Muscle layer of duodenum (tissue), 2 donors: ENCODE results near the gene SEC22B.
"Not testable (repeated sequence)": the region's sequence is repeated elsewhere in the genome, so short reads cannot be mapped to it uniquely, and the experiment has no call there.

Source experiments
- H3K27ac ChIP-seq: one replicate; pipeline ENCODE4 v1.7.0; 2013; ENCODE audit warnings: mild to moderate bottlenecking, low read length
- H3K27me3 ChIP-seq: one replicate; pipeline ENCODE4 v1.7.0; 2013; ENCODE audit warnings: low read depth, mild to moderate bottlenecking, control low read depth, low read length
- H3K36me3 ChIP-seq, 2 donors: one replicate each; pipeline ENCODE4 v1.7.0; 2013; ENCODE audit warnings: low read length in 2 of 2, control low read depth in 1 of 2, mild to moderate bottlenecking in 1 of 2; ENCODE audit not compliant: insufficient read depth in 2 of 2, control insufficient read depth in 1 of 2
- H3K4me1 ChIP-seq, 2 donors: one replicate each; pipeline ENCODE4 v1.7.0; 2013; ENCODE audit warnings: low read length in 2 of 2, mild to moderate bottlenecking in 2 of 2, control low read depth in 1 of 2, moderate library complexity in 1 of 2; ENCODE audit not compliant: insufficient read depth in 2 of 2, control insufficient read depth in 1 of 2
- H3K4me3 ChIP-seq, 2 donors: one replicate each; pipeline ENCODE4 v1.7.0; 2013; ENCODE audit warnings: low read length in 2 of 2, low read depth in 1 of 2, mild to moderate bottlenecking in 1 of 2
- H3K9me3 ChIP-seq, 2 donors: one replicate each; pipeline ENCODE4 v1.7.0; 2013; ENCODE audit warnings: low read length in 2 of 2, control low read depth in 1 of 2, mild to moderate bottlenecking in 1 of 2; ENCODE audit not compliant: control insufficient read depth in 1 of 2
- donor health status: healthy.

The SEC22B gene

GRCh38 chr1:120142512-120143263, 33.6 kb downstream of the SEC22B start:
- H3K27ac ChIP-seq, H3K36me3 ChIP-seq, H3K4me3 ChIP-seq, H3K9me3 ChIP-seq, H3K27me3 ChIP-seq, H3K4me1 ChIP-seq: not testable (repeated sequence)

GRCh38 chr1:120141865-120142264, 34.5 kb downstream of the SEC22B start:
- H3K4me1 ChIP-seq, H3K27ac ChIP-seq, H3K36me3 ChIP-seq: not testable (repeated sequence)

GRCh38 chr1:120140656-120141265, 35.6 kb downstream of the SEC22B start:
- not testable (repeated sequence) for H3K9me3 ChIP-seq

More at GRCh38 chr1:120141865-120142264, 34.5 kb downstream of the SEC22B start:
- not testable (repeated sequence) for H3K4me3 ChIP-seq, H3K9me3 ChIP-seq, H3K27me3 ChIP-seq

GRCh38 chr1:120136086-120136485, 40.2 kb downstream of the SEC22B start:
- not testable (repeated sequence) for H3K27me3 ChIP-seq, H3K4me3 ChIP-seq, H3K27ac ChIP-seq, H3K9me3 ChIP-seq, H3K36me3 ChIP-seq, H3K4me1 ChIP-seq

More at GRCh38 chr1:120140656-120141265, 35.6 kb downstream of the SEC22B start:
- not testable (repeated sequence) for H3K27me3 ChIP-seq, H3K4me3 ChIP-seq, H3K36me3 ChIP-seq, H3K4me1 ChIP-seq, H3K27ac ChIP-seq

GRCh38 chr1:120133928-120134325, 42.4 kb downstream of the SEC22B start:
- H3K4me1 ChIP-seq, H3K4me3 ChIP-seq, H3K27ac ChIP-seq, H3K27me3 ChIP-seq, H3K36me3 ChIP-seq, H3K9me3 ChIP-seq: not testable (repeated sequence)

- no peaks in the 10 kb centered on the region for H3K27me3 ChIP-seq
- no peak overlapping the region for H3K4me3 ChIP-seq
- no peaks in the 10 kb centered on the region for H3K9me3 ChIP-seq
- no peak overlapping the region for H3K27ac ChIP-seq
- H3K4me1 ChIP-seq: no peaks in the 10 kb centered on the region
- no peaks in the 10 kb centered on the region for H3K36me3 ChIP-seq
These were observed 42.9 kb downstream of the SEC22B start for GRCh38 chr1:120133228-120133927.

- not testable (repeated sequence) for H3K4me3 ChIP-seq, H3K27me3 ChIP-seq, H3K36me3 ChIP-seq, H3K4me1 ChIP-seq, H3K9me3 ChIP-seq, H3K27ac ChIP-seq
These were observed 43.9 kb downstream of the SEC22B start for GRCh38 chr1:120132406-120132763.

GRCh38 chr1:120131611-120132405, 44.5 kb downstream of the SEC22B start:
- not testable (repeated sequence) for H3K4me3 ChIP-seq, H3K36me3 ChIP-seq, H3K4me1 ChIP-seq, H3K27ac ChIP-seq, H3K9me3 ChIP-seq, H3K27me3 ChIP-seq

- not testable (repeated sequence) for H3K36me3 ChIP-seq, H3K4me1 ChIP-seq, H3K27ac ChIP-seq, H3K9me3 ChIP-seq, H3K4me3 ChIP-seq, H3K27me3 ChIP-seq
These were observed 48.4 kb downstream of the SEC22B start for GRCh38 chr1:120127921-120128320.

- H3K36me3 ChIP-seq, H3K9me3 ChIP-seq, H3K27ac ChIP-seq: not testable (repeated sequence)
These were observed 50.1 kb downstream of the SEC22B start for GRCh38 chr1:120126216-120126615.

GRCh38 chr1:120124628-120125027, 51.7 kb downstream of the SEC22B start:
- H3K27me3 ChIP-seq, H3K4me1 ChIP-seq, H3K9me3 ChIP-seq, H3K27ac ChIP-seq, H3K4me3 ChIP-seq, H3K36me3 ChIP-seq: not testable (repeated sequence)

More at GRCh38 chr1:120126216-120126615, 50.1 kb downstream of the SEC22B start:
- H3K4me3 ChIP-seq, H3K27me3 ChIP-seq, H3K4me1 ChIP-seq: not testable (repeated sequence)
